ENCODE results near the gene PTPRN2. TPM values are rescaled to one million over a fixed set of nuclear protein-coding genes. Genes with fewer than 3 reads are reported as not detected.

The PTPRN2 gene
- polyA plus RNA-seq, 1 of the 3 experiments (the other 2 are of a cell fraction) = 4.0 TPM

- no peaks in the 10 kb centered on the region for H3K36me3 ChIP-seq (replicated peaks in 1 of 2; ENCODE audit: control insufficient read depth in 1 of 2, insufficient read depth in 2 of 2, low read length in 1 of 2)
- ChIA-PET POLR2A (no interaction called here), CTCF (interaction anchor here (1.6 kb wide), 1 partner anchor 14 kb away, joined by 4 read pairs; no protein-coding TSS in a partner anchor)
- no peaks in the 10 kb centered on the region for H4K20me1 ChIP-seq (ENCODE audit: insufficient read depth)
- H3K9me3 ChIP-seq = peaks cover 19% of the 10 kb centered on the region; the same call in 1 of the 2 replicates
- no peak for DNase-seq
- WGBS (ENCODE audit: low lambda C conversion rate) = 25% methylated on average over 9 of the region's 10 CpGs
- no peaks in the 10 kb centered on the region for H3F3A ChIP-seq (replicated peaks; ENCODE audit: insufficient read depth)
- H3K9ac ChIP-seq = no peak overlapping the region
- no peaks in the 10 kb centered on the region for H3K4me1 ChIP-seq (ENCODE audit: control insufficient read depth in 1 of 2, insufficient read depth in 2 of 2, low read depth in 1 of 2, low read length in 1 of 2)
- no peak overlapping the region for H2AFZ ChIP-seq (ENCODE audit: low read depth)
- no peaks in the 10 kb centered on the region for H3K79me2 ChIP-seq (ENCODE audit: insufficient read depth)
- H3K27ac ChIP-seq (ENCODE audit: low read depth in 2 of 2, low read length in 1 of 2) = no peak overlapping the region
- TF ChIP-seq TEAD4 (IDR thresholded peaks at IDR 0.05; ENCODE audit: borderline replicate concordance, insufficient read depth) (no peak), MXI1 (IDR thresholded peaks at IDR 0.05; ENCODE audit: low read depth, low read length) (no peak), SMC3 (IDR thresholded peaks at IDR 0.05; ENCODE audit: low read depth, low read length) (no peak), POLR2AphosphoS5 (IDR thresholded peaks at IDR 0.05; ENCODE audit: low read depth, low read length) (no peak), NRF1 (IDR thresholded peaks at IDR 0.05; ENCODE audit: low read depth, low read length) (no peak), GATA2 (CRISPR knock-in tag; IDR thresholded peaks at IDR 0.05) (no peak), SIN3A (IDR thresholded peaks at IDR 0.05; ENCODE audit: borderline replicate concordance, low read depth, low read length) (no peak), RCOR1 (IDR thresholded peaks at IDR 0.05; ENCODE audit: low read length) (no peak), CHD2 (IDR thresholded peaks at IDR 0.05; ENCODE audit: low read length, partially characterized antibody) (no peak), USF2 (IDR thresholded peaks at IDR 0.05; ENCODE audit: borderline replicate concordance, low read depth, low read length) (no peak), TCF12 (IDR thresholded peaks at IDR 0.05) (no peak), ELF1 (IDR thresholded peaks at IDR 0.05) (no peak), TAF1 (IDR thresholded peaks at IDR 0.05; ENCODE audit: borderline replicate concordance, low read depth, low read length) (no peak), EZH2phosphoT487 (IDR thresholded peaks at IDR 0.05; ENCODE audit: borderline replicate concordance, low read depth) (no peak), GABPA (IDR thresholded peaks at IDR 0.05; ENCODE audit: low read depth) (no peak), RFX5 (IDR thresholded peaks at IDR 0.05; ENCODE audit: low read length) (no peak)
- no peaks in the 10 kb centered on the region for H3K9me2 ChIP-seq
- no peak overlapping the region for H3K4me2 ChIP-seq
- H3K4me3 ChIP-seq (ENCODE audit: low read depth in 2 of 2, low read length in 1 of 2) = no peak overlapping the region
- no peaks in the 10 kb centered on the region for H3K27me3 ChIP-seq (ENCODE audit: insufficient read depth)
These were observed 737.9 kb downstream of the PTPRN2 start for GRCh38 chr7:157849726-157850125.

GRCh38 chr7:157849341-157849596, 738.4 kb downstream of the PTPRN2 start:
- WGBS (ENCODE audit: low lambda C conversion rate) = 30% methylated on average over 4 of the region's 6 CpGs
- no peaks in the 10 kb centered on the region for H3K4me1 ChIP-seq (ENCODE audit: control insufficient read depth in 1 of 2, insufficient read depth in 2 of 2, low read depth in 1 of 2, low read length in 1 of 2)
- no peaks in the 10 kb centered on the region for H3F3A ChIP-seq (replicated peaks; ENCODE audit: insufficient read depth)
- no peaks in the 10 kb centered on the region for H3K9me2 ChIP-seq
- ChIA-PET POLR2A (no interaction called here), CTCF (interaction anchor here (1.6 kb wide), 1 partner anchor 15 kb away, joined by 4 read pairs; no protein-coding TSS in a partner anchor)
- no peak overlapping the region for H2AFZ ChIP-seq (ENCODE audit: low read depth)
- no peak overlapping the region for H3K27ac ChIP-seq (ENCODE audit: low read depth in 2 of 2, low read length in 1 of 2)
- peaks cover 19% of the 10 kb centered on the region; the same call in 1 of the 2 replicates for H3K9me3 ChIP-seq
- H3K4me3 ChIP-seq (ENCODE audit: low read depth in 2 of 2, low read length in 1 of 2) = no peak overlapping the region
- H3K9ac ChIP-seq = no peak overlapping the region
- no peak for DNase-seq
- H3K79me2 ChIP-seq (ENCODE audit: insufficient read depth) = no peaks in the 10 kb centered on the region
- H3K4me2 ChIP-seq = no peak overlapping the region
- H3K27me3 ChIP-seq (ENCODE audit: insufficient read depth) = no peaks in the 10 kb centered on the region
- H3K36me3 ChIP-seq (replicated peaks in 1 of 2; ENCODE audit: control insufficient read depth in 1 of 2, insufficient read depth in 2 of 2, low read length in 1 of 2) = no peaks in the 10 kb centered on the region
- H4K20me1 ChIP-seq (ENCODE audit: insufficient read depth) = no peaks in the 10 kb centered on the region
- TF ChIP-seq CHD2 (IDR thresholded peaks at IDR 0.05; ENCODE audit: low read length, partially characterized antibody) = no peak
- TF ChIP-seq TCF12 (IDR thresholded peaks at IDR 0.05) = no peak
- TF ChIP-seq MAX (IDR thresholded peaks at IDR 0.05; ENCODE audit: low read depth) = no peak
- no peak for TF ChIP-seq SMC3 (IDR thresholded peaks at IDR 0.05; ENCODE audit: low read depth, low read length)
- no peak for TF ChIP-seq MEF2A (IDR thresholded peaks at IDR 0.05; ENCODE audit: borderline replicate concordance, low read depth)
- TF ChIP-seq CTCF (IDR thresholded peaks at IDR 0.05) = no peak
- TF ChIP-seq RCOR1 (IDR thresholded peaks at IDR 0.05; ENCODE audit: low read length) = no peak
- no peak for TF ChIP-seq FOSL2 (IDR thresholded peaks at IDR 0.05; ENCODE audit: borderline replicate concordance, low read depth)
- TF ChIP-seq NRF1 (IDR thresholded peaks at IDR 0.05; ENCODE audit: low read depth, low read length) = no peak
- no peak for TF ChIP-seq USF2 (IDR thresholded peaks at IDR 0.05; ENCODE audit: borderline replicate concordance, low read depth, low read length)
- TF ChIP-seq POLR2AphosphoS5 (IDR thresholded peaks at IDR 0.05; ENCODE audit: low read depth, low read length) = no peak
- no peak for TF ChIP-seq TAF1 (IDR thresholded peaks at IDR 0.05; ENCODE audit: borderline replicate concordance, low read depth, low read length)
- no peak for TF ChIP-seq REST (IDR thresholded peaks at IDR 0.05; ENCODE audit: low read depth, low read length)
